Mucosa of gallbladder (tissue), 1 donor: ENCODE measurements around the gene SPIC. TPM values are rescaled to one million over a fixed set of nuclear protein-coding genes. Genes with fewer than 3 reads are reported as not detected.

ENCODE experiments used
- DNase-seq: peaks from one replicate; pipeline ENCODE4 v3.0.0-alpha.2; 2020; ENCODE audit warnings: low spot score
- total RNA-seq: library from RNA; stranded (reverse); gene quantifications from one replicate; pipeline ENCODE4 v1.2.1, GENCODE V29; 2021
- donor health status: DM: no; HTN: no; CAD: no.

Gene SPIC
- total RNA-seq, 1 donor from 2014 or later = not detected

DNA sequence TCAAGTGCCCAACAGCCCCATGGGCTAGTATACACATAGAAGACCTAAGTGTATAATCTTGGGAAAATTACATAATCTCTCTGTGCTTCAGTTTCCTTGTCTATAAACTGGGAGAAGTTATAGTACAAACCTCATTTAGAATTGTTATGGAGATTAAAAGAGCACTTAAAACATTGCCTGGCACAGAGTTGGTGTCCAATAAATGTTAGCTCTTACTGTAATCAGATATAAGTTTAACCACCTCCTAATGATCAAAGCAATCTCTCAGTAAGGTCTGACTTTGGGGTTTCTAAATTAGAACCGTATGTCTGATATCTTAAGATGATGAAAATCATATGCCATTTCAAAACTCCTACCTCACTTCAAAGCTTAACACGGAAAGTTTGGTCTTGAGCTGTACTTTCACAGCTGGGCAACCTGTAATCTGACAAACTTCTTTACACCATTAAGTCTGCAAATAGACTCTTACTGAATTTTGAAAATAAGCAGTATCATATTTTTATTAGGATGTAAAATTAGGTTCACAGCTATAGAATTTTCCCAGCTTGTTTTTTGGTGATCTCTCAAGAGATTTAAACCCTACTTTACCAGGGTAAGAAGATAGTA, 61.0 kb downstream of the SPIC start:
- DNase-seq = no peak

Other genes with a start within 250 kb of the SPIC start
- gene UTP20, start 195.2 kb upstream of the SPIC start, total RNA-seq = 6.3 TPM
- 91.3 TPM for gene ARL1, start 67.6 kb upstream of the SPIC start, total RNA-seq
- gene MYBPC1, start 119.6 kb downstream of the SPIC start, total RNA-seq = 0.55 TPM
- 88.7 TPM for gene CHPT1, start 222.3 kb downstream of the SPIC start, total RNA-seq